Stimulated activated CD4-positive, alpha-beta T cell treated with anti-CD3 and anti-CD28 coated beads, Interleukin-12 subunit alpha, Interleukin-12 subunit beta, amount 100 ng/mL, for 4 hours (primary cell): ENCODE measurements around the gene MTA1.

ENCODE experiments used
- DNase-seq: peaks from one replicate; pipeline ENCODE4 v3.0.0-alpha.2; 2020

The MTA1 gene

DNA sequence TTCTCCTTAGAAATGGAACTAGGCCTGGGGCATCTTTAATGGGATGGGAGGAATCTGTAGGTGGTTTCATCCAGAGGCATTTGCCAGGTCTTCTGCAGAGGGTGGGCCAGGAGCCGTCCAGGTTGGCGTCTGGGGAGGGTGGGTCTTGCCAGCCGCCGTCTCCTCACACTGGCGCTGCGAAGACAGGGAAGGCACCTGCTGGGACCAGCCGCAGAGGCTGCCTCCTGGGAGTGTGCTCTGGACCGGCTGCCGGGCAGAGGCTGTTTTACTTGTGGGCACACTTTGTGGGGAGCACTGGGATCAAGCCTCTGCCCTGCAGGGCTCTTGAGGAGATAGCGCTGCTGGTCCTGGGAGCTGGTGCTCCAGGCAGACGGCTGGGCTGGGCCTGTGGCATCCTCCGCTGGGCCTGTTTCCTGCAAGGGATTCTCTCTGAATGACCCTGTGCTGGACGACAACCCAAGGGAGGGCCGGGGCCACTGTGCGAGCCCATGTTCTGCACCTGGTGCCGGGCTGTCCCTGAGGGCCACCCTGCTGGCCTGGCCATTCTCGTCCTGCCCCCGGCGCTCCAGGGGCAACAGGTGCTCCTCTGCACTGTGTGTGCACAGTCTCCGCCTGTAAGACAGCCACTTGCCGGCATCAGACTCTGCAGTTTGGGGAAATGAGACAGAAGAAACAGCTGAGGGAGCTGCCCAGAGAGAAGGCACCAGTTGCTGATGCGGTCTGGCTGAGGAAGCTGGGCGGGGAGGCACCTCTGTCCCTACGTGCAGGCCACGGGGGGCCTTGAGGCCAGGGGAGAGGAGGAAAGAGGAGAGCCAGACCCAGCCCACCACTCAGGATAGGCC is 31.3 kb upstream of the MTA1 start:
- DNase-seq, result no peak

GRCh38 chr14:105388976-105389375 is 30.7 kb upstream of the MTA1 start:
- DNase-seq, result no peak

- DNase-seq, result no peak
Measured at GRCh38 chr14:105389534-105389933, 30.1 kb upstream of the MTA1 start.

DNA sequence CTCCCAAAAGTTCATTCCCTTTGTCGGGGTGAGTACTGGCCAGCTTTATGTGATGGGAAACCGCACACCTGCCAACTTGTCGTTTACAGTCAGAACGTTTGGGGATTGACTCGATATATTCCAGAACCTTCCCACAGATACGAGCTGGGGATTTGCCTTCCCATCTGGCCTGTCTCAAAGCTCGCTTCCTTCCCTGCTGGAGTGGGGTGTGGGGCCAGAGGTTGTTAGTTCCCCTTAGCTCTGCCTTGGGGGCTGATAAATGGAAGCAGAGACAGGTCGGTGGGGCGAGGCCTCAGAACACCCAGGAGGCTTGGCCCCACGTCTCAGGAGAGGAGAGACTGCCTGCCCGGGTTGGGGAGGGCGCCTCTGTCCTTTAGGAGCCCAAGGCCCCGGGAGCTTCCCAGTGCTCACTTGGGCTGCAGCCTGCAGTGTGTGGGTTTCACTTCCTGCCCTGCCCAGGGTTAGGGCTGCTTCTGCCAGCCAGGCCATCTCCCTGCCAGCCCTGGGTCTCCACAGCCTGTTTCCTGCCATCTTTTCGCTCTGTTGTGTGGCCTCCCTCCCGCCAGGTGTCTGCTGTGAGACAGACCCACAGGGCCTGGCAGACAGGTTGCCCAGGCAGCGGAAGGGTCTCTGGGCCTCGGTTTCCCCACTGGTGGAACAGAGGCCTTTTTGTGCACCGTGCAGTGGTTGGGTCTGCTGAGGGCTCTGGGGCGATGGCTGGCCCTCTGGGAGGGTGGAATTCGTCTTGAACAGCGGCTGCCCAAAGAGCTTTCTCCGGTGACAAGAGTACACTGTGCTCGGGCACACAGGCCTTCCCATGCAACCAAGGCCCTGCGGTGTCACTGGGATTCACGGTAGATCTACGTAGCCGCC is 29.4 kb upstream of the MTA1 start:
- DNase-seq, result no peak

- DNase-seq, result no peak
Measured at GRCh38 chr14:105390849-105391500, 28.7 kb upstream of the MTA1 start.

- DNase-seq, result no peak
Measured at GRCh38 chr14:105391541-105391940, 28.1 kb upstream of the MTA1 start.

DNA sequence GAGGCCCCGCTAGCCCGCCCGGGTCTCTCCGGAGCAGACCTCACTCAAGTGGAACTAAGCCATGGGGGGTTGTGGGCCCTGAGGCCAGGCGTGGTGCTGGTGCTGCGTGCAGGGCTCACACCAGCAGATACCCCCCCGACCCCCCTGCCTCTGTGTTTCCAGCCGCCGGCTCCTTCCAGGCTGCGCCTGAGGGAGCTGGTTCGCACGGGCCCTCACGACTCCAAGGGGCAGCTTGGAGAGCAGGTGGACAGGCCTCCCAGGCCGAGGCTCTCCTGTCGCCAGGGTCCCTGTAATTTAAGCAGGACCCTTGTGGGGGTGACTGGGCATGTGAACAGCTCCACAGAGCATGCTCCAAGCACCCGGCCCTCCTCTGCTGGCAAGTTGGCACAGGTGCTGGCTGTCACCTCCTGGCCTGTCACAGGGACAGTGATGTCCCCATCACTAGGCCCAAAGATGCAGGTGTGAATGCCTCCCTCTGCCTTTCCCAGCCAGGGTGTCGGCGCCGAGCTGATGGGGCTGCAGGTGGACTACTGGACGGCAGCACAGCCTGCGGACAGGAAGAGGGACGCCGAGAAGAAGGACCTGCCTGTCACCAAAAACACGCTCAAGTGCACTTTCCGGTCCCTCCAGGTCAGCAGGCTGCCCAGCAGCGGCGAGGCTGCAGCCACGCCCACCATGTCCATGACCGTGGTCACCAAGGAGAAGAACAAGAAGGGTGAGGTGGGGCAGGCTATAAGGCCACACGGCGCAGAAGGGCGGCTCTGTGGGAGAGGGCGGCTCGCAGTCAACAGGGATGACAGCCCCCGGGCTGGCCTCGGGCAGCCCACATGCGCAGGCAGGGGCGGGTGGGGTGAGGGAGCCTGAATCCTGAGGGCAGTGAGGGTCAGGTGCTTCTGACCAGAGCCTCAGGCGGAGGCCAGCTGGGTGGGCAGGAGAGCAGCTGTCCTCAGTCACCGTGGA is 27.2 kb upstream of the MTA1 start:
- no peak for DNase-seq

GRCh38 chr14:105393151-105393550 is 26.5 kb upstream of the MTA1 start:
- no peak for DNase-seq

GRCh38 chr14:105394714-105395537 is 24.7 kb upstream of the MTA1 start:
- DNase-seq, result no peak

DNA sequence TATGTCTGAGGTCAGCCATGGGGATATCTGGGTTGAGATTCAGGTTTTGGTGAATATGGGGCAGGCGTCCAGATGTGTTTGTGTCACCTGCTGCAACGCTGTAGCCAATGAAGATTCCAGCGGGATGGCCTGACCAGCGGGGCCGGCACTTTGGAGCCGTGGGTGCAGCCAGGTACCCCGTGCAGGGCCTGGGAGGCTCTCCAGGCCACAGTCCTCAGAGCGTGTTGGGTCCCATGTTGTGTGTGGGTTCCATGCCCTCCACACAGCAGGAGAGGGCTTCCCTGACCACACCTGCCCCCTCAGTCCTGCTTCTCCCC is 24.1 kb upstream of the MTA1 start:
- no peak for DNase-seq

DNA sequence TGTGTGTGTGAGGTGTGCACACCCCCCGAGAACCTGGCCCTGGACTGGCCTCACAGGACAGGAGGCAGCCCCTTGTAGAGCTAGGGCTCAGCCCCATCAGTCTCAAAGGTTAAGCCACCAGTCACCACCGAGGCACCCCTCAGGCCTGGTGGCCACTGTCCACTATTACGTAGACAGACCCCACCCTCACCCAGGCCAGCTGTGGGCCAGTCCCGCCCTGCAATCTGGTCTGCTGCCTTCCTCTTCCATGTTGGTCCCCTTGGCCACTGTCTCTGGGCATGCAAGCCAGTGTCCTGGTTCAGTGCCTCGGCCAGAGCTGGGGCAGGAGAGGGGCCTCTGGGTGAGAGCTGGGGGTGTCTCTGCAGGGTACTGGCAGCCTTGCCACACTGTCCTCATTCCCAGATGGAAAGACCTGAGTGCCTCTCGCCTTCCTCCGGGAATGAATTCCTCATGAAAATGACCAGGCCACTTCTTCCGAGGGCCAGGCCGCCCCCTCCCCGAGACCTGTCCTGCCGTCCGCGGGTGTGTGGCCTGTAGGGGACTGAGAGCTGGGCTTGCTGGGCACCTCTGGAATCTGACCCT is 22.2 kb upstream of the MTA1 start:
- DNase-seq, result no peak

DNA sequence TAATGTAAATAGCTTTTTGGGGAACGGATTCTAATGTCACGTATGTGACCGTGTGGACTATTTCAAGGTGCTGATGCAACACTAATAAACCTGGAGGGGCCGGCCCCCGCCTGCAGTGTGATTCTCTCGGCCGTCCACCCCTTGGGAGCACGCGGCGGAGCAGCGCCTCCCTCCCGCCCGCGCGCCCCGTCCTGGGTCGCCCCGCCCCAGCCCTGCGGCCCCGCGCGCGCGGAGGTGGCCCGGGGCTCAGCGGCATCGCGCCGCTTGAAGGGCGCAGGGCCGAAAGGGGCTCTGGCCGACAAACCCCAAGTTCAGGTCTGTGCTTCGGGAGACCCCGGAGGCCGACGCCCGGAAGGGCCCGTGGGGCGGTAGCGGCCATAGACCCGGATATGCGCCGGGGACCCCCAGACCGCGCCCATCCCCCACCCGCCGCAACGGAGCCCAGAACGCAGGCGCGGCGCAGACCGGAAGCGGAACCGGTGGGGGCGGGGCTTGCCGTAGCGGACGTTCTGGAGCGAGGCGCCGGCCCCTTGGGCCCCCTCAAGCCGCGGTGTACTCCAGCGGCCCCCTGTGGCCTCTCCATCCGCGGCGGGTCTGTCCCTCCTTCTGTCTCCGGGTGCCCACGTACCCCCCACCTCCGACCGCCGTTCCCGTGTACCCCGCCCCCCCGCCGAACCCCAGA is 21.4 kb upstream of the MTA1 start, which contains the start of gene TEX22:
TEX22 (plus strand) TSS at position 495 of the 682 bp plus-strand sequence. CDS start 803 bp downstream, outside the sequence.
- peak; percentile 98 for DNase-seq

- DNase-seq, result peak; percentile 56
Measured at GRCh38 chr14:105398726-105399465, 20.7 kb upstream of the MTA1 start.

- no peak for DNase-seq
Measured at GRCh38 chr14:105399466-105399775, 20.2 kb upstream of the MTA1 start.

- DNase-seq, result no peak
Measured at GRCh38 chr14:105400016-105400415, 19.6 kb upstream of the MTA1 start.

DNA sequence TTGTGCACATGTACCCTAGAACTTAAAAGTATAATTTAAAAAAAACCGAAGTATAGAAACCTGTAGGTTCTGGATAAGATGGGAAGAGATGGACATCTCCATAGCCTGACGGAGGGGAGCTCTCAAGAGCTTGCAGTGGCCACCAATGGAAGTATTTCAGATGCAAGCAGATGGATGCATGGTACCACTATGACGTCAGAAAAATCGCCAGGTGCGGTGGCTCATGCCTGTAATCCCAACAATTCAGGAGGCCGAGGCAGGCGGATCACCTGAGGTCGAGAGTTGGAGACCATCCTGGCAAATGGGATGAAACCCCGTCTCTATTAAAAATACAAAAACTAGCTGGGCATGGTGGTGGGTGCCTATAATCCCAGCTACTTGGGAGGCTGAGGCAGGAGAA is 17.9 kb upstream of the MTA1 start:
- DNase-seq, result no peak

DNA sequence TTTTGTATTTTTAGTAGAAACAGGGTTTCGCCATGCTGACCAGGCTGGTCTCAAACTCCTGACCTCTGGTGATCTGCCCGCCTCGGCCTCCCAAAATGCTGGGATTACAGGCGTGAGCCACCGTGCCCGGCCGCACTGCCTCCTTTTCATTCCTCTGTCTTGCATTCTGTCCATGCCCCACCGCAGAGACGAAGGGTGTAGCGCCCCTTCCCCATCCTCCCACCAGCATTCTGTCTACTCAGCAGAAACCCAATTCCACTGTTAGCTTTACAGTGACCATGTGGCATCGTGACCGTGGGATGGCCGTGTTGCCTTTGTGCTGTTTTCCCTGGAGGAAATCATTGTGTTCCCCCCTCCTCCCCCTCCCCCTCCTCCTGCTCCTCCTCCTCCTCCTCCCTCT is 11.0 kb upstream of the MTA1 start:
- DNase-seq, result no peak

GRCh38 chr14:105409364-105409763 is 10.3 kb upstream of the MTA1 start:
- no peak for DNase-seq

GRCh38 chr14:105410642-105411016 is 9.0 kb upstream of the MTA1 start:
- no peak for DNase-seq
